NCI-H748 treated with DMSO at 0.1 percent for 48 hours (cell line): ENCODE data around the gene ARID5A.
A peak's percentile ranks its signal among the peaks of the same experiment; 100 is the strongest.
"Not testable (repeated sequence)": the region's sequence is repeated elsewhere in the genome, so short reads cannot be mapped to it uniquely, and the experiment has no call there.

ENCODE experiments used
- DNase-seq: peaks from one replicate; lab custom pipeline; 2025; lab: John Stamatoyannopoulos, UW

ARID5A gene

DNA sequence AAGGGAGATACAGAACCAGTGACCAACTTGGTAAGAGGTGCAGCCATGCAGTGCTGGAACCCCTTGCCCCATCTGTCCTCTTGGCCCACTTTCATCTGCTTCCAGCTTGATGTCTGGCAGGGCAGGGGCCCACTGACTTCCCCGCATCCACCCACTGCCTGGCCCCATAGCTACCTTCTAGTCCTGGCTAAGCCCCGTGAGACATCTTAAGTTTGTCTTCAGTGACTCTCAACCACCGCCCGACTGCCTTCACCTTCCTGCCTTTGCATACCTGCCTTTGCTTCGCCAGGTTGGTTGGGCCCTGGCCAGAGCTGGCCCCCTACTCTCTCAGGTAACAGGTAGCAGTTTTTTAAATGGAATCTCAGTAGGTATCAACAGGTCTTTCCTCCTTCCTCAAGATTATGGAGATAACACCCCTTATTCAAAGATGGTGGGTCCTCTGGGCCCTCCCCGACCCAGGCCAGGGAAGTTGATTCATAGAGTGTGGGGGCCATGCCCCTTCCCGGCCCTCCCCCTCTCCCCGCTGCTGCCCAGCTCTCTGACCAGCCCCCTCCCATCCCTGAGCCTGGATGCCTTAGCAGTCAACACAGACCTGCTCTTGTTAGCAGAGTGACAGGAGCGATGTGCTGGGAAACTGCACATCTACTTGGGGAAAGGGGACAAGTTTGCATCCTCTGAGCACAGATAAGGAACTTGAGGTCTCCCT is 2.8 kb downstream of the ARID5A start:
- DNase-seq: no peak

DNA sequence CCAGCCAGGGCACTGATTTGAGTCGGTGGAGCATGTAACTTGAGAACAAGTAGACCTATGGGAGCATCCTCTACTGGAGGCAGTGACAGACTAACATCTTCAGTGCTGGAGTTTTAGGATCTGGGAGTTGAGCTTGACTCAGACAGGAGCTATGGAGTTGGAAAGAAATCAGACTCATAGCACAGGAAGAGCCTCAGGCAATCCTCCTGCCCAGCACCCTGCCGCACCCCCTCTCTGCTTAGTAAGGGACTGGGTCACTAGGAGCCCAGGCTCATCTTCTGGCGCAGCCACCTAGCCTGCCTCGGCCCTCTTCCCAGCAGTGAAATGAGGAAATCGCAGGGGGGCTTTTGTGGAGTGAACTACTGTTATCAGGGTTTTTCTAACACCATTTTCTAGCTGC is 3.6 kb downstream of the ARID5A start:
- no peak for DNase-seq

DNA sequence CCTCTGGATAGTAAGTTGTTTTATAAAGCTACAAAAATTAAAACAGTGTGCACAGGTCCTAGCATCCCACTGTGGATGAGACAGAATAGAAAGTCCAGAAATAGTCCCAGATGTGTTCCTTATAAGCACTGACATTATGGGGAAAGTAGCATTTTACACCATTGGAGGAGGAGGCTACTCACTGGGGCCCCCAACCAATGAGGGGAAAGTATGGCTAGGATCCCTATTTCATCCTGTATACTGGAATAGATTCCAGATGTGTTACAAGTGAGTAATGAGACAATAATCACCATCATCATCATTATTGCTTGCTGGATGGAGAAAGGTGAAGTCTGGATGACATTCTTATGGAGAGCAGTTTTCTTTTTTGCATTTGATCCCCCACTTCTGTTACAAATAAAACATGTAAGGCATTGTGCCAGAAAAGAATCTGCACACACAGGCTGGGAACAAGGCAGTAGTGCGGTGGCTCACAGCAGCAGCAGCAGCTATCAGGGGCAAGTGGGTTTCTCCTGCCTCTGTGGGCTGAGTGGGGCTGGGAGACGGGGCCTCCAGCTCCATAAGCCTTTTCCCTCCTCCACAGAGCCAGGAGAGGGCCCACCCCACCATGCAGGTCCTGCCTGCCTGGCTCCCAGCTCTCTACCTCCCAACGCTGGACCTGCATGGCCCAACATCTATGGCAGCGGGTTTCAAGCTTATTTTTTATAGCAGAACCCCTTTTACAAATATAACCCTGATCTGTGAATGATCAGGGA is 5.0 kb downstream of the ARID5A start:
- DNase-seq: no peak

GRCh38 chr2:96542357-96542977 is 5.9 kb downstream of the ARID5A start:
- no peak for DNase-seq

GRCh38 chr2:96546321-96546720 is 9.8 kb downstream of the ARID5A start:
- DNase-seq: no peak

DNA sequence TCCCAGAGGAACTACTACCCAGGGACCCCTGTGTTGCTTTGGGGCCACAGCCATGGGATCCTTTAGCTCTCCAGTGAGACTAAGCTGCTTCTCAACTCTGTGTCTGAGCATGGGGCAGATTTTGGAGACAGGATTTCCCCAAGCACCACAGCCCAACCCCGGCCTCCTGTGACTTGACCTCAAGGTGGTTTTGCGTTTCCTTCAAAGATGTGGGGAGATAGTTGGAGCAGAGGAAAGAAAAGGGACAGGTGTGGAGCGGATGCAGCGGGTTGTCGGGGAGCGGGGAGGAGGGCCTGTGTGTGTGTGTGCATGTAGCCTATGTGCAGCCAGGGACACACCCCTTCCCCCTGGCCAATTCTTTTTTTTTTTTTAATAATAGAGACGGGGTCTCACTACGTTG is 10.2 kb downstream of the ARID5A start:
- no peak for DNase-seq

DNA sequence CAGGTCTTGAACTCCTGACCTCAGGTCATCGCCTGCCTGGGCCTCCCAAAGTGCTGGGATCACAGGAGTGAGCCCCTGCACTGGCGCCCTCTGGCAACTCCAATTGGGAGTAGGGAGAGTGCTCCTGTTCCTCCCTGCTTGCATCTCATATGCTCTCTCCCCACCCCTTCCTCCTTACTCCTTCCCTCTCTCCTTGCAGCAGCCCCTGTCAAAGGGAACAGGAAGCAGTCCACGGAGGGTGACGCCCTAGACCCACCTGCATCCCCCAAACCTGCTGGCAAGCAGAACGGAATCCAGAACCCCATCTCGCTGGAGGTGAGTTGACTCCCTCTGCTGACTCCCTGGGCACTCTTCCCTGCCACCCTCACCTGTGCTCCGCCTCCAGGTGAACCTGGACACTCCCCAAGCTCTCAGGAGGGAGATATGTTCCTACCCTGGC is 10.7 kb downstream of the ARID5A start:
- no peak for DNase-seq

- DNase-seq: no peak
These were observed 11.2 kb downstream of the ARID5A start for GRCh38 chr2:96547731-96548171.

DNA sequence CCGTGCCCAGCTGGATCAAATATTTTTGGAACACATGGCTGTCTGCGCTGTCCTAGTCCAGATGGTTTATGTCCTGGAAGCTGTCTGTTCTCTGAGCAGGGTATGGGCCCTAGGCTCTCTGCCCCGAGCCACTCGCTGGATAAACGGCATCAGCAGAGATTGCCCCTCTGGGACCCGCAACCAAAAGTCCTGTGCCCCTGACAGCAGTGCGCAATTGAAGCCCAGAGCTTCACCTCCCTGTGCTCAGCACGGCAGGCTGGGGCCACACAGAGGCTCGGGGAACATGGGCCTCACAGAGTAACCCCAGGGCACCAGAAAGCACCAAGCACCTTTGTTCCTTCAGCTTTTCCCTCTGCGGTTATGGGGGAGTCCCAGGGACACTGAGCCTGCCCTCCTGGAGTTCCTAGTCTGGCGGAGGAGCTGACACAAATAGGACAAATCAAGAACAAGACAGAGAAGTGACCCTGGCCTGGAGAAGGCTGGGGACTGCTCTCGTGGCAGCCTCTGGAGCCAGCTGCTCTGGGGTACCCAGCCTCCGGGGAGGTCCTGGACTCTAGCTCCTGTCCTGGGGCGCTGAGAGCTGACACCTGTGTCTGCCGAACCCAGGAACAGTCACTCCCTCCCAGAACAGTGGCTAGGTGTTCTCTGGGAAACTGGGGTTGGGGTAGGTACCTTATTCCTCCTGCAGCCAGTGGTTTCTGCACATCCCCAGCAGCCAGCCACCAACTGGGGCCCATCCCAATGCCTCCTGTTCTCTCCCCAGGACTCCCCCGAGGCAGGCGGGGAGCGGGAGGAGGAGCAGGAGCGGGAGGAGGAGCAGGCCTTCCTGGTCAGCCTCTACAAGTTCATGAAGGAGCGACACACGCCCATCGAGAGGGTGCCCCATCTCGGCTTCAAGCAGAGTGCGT is 12.3 kb downstream of the ARID5A start:
- DNase-seq: no peak

DNA sequence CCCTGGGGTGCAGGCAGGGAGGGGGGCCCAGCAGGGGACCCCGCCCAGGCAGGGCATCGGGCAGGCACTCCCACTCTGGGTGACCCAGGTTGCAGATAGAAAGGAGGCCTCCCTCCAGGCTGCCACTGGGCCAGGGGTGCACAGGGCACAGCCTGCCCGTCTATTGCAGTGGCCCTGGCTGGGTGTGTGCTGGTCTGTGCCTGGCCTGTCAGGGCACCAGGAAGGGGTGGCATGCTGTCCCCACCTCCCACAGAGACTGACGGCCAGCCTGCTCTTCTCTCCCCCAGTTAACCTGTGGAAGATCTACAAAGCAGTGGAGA is 12.9 kb downstream of the ARID5A start:
- DNase-seq: no peak

GRCh38 chr2:96549967-96550786 is 13.6 kb downstream of the ARID5A start:
- DNase-seq: peak; percentile 2

- no peak for DNase-seq
These were observed 14.4 kb downstream of the ARID5A start for GRCh38 chr2:96550787-96551604.

- DNase-seq: no peak
These were observed 15.2 kb downstream of the ARID5A start for GRCh38 chr2:96551605-96552314.

DNA sequence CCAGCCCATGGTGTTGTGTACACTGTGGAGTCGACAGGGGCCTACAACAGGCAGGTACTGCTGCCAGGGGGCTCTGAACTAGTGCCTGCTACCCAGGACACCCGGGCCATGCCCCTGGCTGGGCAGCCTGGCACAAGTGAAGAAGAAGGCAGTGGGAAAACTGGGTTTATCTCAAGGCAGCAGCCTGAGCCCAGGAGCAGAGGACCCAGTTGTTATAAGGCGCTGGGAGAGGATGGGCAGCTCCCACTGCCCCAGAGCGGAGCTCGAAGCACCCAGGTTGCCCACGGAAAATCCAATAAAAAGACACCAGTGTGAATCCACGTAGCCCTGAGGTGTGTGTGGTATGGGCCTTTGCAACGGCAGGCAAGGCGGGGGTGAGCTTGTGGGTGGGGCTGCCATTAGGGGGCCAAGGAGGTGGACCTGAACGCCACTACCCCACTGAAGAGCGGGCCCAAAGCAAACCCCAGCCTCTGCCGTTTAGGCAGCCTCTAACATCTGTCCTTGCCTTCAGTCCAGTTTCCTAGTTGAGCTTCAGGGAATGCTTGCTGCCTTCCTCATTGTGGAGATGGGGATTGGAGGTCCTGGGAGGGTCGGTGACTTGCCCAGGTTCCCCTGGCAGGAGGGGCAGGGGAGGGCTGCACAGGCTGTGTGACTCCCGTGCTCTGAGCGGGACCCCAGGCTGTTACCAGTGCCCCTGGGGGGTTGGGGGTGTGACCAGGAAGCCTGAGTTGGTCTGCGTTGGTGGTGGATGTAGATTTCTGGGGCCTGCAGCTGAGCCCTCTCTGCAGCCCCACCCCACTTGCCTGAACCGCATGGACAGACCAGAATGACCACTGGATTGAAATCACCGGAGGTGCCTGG is 16.0 kb downstream of the ARID5A start:
- no peak for DNase-seq

- no peak for DNase-seq
These were observed 16.8 kb downstream of the ARID5A start for GRCh38 chr2:96553176-96553956.

DNA sequence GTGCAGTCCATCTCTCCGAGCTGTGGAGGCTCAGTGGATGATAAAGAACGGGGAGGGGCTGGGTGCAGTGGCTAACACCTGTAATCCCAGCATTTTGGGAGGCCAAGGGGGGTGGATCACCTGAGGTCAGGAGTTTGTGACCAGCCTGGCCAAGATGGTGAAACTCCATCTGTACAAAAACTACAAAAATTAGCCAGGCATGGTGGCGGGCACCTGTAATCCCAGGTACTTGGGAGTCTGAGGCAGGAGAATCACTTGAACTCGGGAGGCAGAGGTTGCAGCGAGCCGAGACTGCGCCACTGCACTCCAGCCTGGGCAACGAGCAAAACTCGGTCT is 17.4 kb downstream of the ARID5A start:
- not testable (repeated sequence) for DNase-seq

GRCh38 chr2:96554293-96555145 is 18.0 kb downstream of the ARID5A start:
- DNase-seq: peak; percentile 1
